Spleen (tissue), 7 donors: ENCODE results near the gene WDR64.

ENCODE experiments used
- POLR2A ChIP-seq, 3 donors: fragments of 450-650 bp; IDR thresholded peaks; one replicate each; pipeline ENCODE4 v1.5.1; 2017; ENCODE audit warnings: antibody characterized with exemption in 3 of 3, mild to moderate bottlenecking in 1 of 3
- TF ChIP-seq, protein P1 (sequence below), 11 experiments: fragments of 200-600 bp in 7 of 11; fragments of 450-650 bp in 4 of 11; sonication (generic) in 4 of 11; IDR thresholded peaks in 8 of 11; conservative IDR thresholded peaks in 3 of 11; 1 replicate in 7 of 11; 2 replicates in 4 of 11; pipeline versions ENCODE4 v1.4.0 to v1.8.0; 2016 to 2021; ENCODE audit warnings: antibody characterized with exemption in 11 of 11, inconsistent platforms in 4 of 11, mild to moderate bottlenecking in 1 of 11
- donor health status: DM: no; HTN: no; CAD: no; lungs with moderate emphysema.
- donor health status: DM: no; HTN: no; CAD: no.
- donor health status: DM: no; HTN: no; CAD: no.

DNA sequence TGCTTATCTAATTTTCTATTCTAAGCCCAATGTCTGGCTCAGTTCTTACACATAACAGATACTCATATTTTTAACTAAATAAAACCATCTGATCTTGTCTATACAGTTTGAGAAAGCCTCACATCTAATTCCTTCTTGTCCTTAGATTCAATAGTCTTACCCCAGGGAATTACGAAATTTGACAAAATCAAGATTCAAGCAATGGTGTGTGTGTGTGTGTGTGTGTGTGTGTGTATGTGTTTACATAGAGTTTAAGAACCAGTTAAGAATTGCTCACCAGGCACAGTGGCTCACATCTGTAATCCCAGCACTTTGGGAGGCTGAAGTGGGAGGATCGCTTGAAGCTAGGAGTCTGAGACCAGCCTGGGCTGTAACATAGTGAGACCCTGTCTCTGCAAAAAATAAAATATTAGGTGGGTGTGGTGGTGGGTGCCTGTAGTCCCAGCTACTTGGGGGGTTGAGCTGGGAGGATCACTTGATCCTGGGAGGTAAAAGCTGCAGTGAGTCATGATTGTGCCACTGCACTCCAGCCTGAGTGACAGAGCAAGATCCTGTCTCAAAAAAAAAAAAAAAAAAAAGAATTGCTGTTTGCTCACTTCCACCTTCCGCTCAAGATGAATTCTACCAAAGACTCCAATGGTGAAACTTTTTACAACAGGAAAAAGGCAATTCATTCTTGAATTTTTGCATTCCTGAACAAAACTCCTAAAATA, 6.2 kb downstream of the WDR64 start:
- TF ChIP-seq, protein P1, sequence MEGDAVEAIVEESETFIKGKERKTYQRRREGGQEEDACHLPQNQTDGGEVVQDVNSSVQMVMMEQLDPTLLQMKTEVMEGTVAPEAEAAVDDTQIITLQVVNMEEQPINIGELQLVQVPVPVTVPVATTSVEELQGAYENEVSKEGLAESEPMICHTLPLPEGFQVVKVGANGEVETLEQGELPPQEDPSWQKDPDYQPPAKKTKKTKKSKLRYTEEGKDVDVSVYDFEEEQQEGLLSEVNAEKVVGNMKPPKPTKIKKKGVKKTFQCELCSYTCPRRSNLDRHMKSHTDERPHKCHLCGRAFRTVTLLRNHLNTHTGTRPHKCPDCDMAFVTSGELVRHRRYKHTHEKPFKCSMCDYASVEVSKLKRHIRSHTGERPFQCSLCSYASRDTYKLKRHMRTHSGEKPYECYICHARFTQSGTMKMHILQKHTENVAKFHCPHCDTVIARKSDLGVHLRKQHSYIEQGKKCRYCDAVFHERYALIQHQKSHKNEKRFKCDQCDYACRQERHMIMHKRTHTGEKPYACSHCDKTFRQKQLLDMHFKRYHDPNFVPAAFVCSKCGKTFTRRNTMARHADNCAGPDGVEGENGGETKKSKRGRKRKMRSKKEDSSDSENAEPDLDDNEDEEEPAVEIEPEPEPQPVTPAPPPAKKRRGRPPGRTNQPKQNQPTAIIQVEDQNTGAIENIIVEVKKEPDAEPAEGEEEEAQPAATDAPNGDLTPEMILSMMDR (IDR thresholded peaks at IDR 0.05 in 8 of 11, conservative IDR thresholded peaks at IDR 0.05 in 3 of 11): no peak
- TF ChIP-seq POLR2A (IDR thresholded peaks at IDR 0.05): no peak
